HCT116 (cell line): ENCODE data around the gene SDK2. TPM values are rescaled to one million over a fixed set of nuclear protein-coding genes. Genes with fewer than 3 reads are reported as not detected.

Experiments used
- ATAC-seq: fragments of 200-7000 bp; cut with Tn5 transposase; 2 replicates; pipeline ENCODE4 v1.9.1; 2020; ENCODE audit warnings: mild to moderate bottlenecking, moderate library complexity
- BruUV-seq: library from RNA; stranded (reverse); fragments of 400-500 nt; replicated peaks from 2 replicates; lab custom pipeline; 2021; lab: Mats Ljungman, UMichigan
- CTCF ChIA-PET: fragments of 300-600 bp; sonication (Branson Sonifier 250); formaldehyde crosslinking; loops from one replicate; lab custom pipeline; 2021; ENCODE audit warnings: antibody characterized with exemption; lab: Charles Lee
- POLR2A ChIA-PET: fragments of 300-600, 350-600 bp; sonication (Branson Sonifier 250); formaldehyde crosslinking; loops from one replicate; lab custom pipeline; 2021; ENCODE audit warnings: antibody characterized with exemption; lab: Charles Lee
- RAD21 ChIA-PET, 2 experiments: fragments of 300-600 bp; sonication (Branson Sonifier 250); formaldehyde crosslinking; loops; one replicate each; lab custom pipeline; 2023; ENCODE audit warnings: low total read pairs in 2 of 2; ENCODE audit not compliant: uncharacterized antibody in 2 of 2, unreplicated experiment in 2 of 2, low non-redundant PET in 1 of 2; lab: Charles Lee
- DNase-seq: peaks from one replicate; pipeline ENCODE4 v3.0.0-alpha.2; 2010; ENCODE audit warnings: low read depth, low spot score
- H2AFZ ChIP-seq: fragments of 200-600 bp; shearing (Covaris generic), sonication (generic); 2 replicates; pipeline ENCODE4 v1.6.1; 2017; ENCODE audit warnings: low read depth, mixed run types, mixed read lengths, antibody characterized with exemption, low read length; ENCODE audit not compliant: poor library complexity, severe bottlenecking
- H3K27ac ChIP-seq: 2 replicates; pipeline ENCODE4 v1.5.1; 2012; ENCODE audit warnings: low read depth, low read length
- H3K27me3 ChIP-seq: fragments of 200-600 bp; sonication (generic); 2 replicates; pipeline ENCODE4 v1.6.1; 2016; ENCODE audit warnings: mixed run types, low read length, mixed read lengths; ENCODE audit not compliant: insufficient read depth
- H3K36me3 ChIP-seq, 2 experiments: fragments of 200-500 bp in 1 of 2; fragments of 200-600 bp in 1 of 2; sonication (Bioruptor generic) in 1 of 2; sonication (generic) in 1 of 2; 2 replicates each; pipeline versions ENCODE4 v1.5.1 to v1.6.1; 2014 to 2016; ENCODE audit warnings: low read length in 2 of 2, inconsistent platforms in 1 of 2, mixed read lengths in 1 of 2, mixed run types in 1 of 2; ENCODE audit not compliant: insufficient read depth in 2 of 2, control insufficient read depth in 1 of 2
- H3K4me1 ChIP-seq, 2 experiments: fragments of 200-600 bp in 1 of 2; sonication (generic) in 1 of 2; 2 replicates each; pipeline versions ENCODE4 v1.5.1 to v1.6.1; 2012 to 2017; ENCODE audit warnings: low read length in 2 of 2, inconsistent platforms in 1 of 2, mild to moderate bottlenecking in 1 of 2, mixed read lengths in 1 of 2, mixed run types in 1 of 2, moderate library complexity in 1 of 2; ENCODE audit not compliant: insufficient read depth in 2 of 2, control insufficient read depth in 1 of 2
- H3K4me2 ChIP-seq: fragments of 200-600 bp; sonication (generic); 2 replicates; pipeline ENCODE4 v1.6.1; 2017; ENCODE audit warnings: mixed run types, low read length, mixed read lengths
- H3K4me3 ChIP-seq, 2 experiments: fragments of 200-600 bp in 1 of 2; sonication (generic) in 1 of 2; replicated peaks in 1 of 2; 2 replicates each; pipeline ENCODE4 v1.5.1; 2011 to 2016; ENCODE audit warnings: low read length in 2 of 2, control low read depth in 1 of 2, low read depth in 1 of 2, mild to moderate bottlenecking in 1 of 2, mixed read lengths in 1 of 2, mixed run types in 1 of 2
- H3K79me2 ChIP-seq: fragments of 200-600 bp; sonication (generic); 2 replicates; pipeline ENCODE4 v1.6.1; 2017; ENCODE audit warnings: mild to moderate bottlenecking, mixed run types, low read length, moderate library complexity, mixed read lengths; ENCODE audit not compliant: insufficient read depth
- H3K9ac ChIP-seq: fragments of 200-600 bp; sonication (generic); 2 replicates; pipeline ENCODE4 v1.6.1; 2016; ENCODE audit warnings: low read length, mixed read lengths
- H3K9me2 ChIP-seq: fragments of 200-600 bp; sonication (generic), shearing (Covaris generic); 2 replicates; pipeline ENCODE4 v1.6.1; 2017; ENCODE audit warnings: mixed run types, mild to moderate bottlenecking, moderate library complexity; ENCODE audit not compliant: insufficient read depth
- H3K9me3 ChIP-seq, 2 experiments: fragments of 200-500 bp in 1 of 2; fragments of 200-600 bp in 1 of 2; sonication (Bioruptor generic) in 1 of 2; sonication (generic) in 1 of 2; 2 replicates each; pipeline ENCODE4 v1.6.1; 2014 to 2017; ENCODE audit warnings: low read length in 2 of 2, mixed read lengths in 2 of 2, inconsistent platforms in 1 of 2, low read depth in 1 of 2, mild to moderate bottlenecking in 1 of 2, mixed run types in 1 of 2, moderate library complexity in 1 of 2; ENCODE audit not compliant: control insufficient read depth in 1 of 2, insufficient read depth in 1 of 2
- H4K20me1 ChIP-seq: fragments of 200-600 bp; sonication (generic), shearing (Covaris generic); 2 replicates; pipeline ENCODE4 v1.6.1; 2017; ENCODE audit warnings: mixed run types, mild to moderate bottlenecking, moderate library complexity; ENCODE audit not compliant: insufficient read depth
- ATF3 ChIP-seq: IDR thresholded peaks from 2 replicates; pipeline ENCODE4 v1.6.1; 2012
- CBX3 ChIP-seq: IDR thresholded peaks from 2 replicates; pipeline ENCODE4 v1.6.1; 2012; ENCODE audit warnings: low read depth
- EGR1 ChIP-seq: IDR thresholded peaks from 2 replicates; pipeline ENCODE4 v1.6.1; 2012; ENCODE audit warnings: low read depth
- ELF1 ChIP-seq: IDR thresholded peaks from 2 replicates; pipeline ENCODE4 v1.6.1; 2012; ENCODE audit warnings: low read depth, borderline replicate concordance
- EZH2phosphoT487 ChIP-seq: fragments of 200-600 bp; IDR thresholded peaks from 2 replicates; pipeline ENCODE4 v1.6.1; 2018; ENCODE audit warnings: antibody characterized with exemption, borderline replicate concordance
- FOSL1 ChIP-seq: IDR thresholded peaks from 2 replicates; pipeline ENCODE4 v1.6.1; 2012; ENCODE audit warnings: low read depth
- JUND ChIP-seq: IDR thresholded peaks from 2 replicates; pipeline ENCODE4 v1.6.1; 2012
- POLR2A ChIP-seq: IDR thresholded peaks from 2 replicates; pipeline ENCODE4 v1.7.0; 2011; ENCODE audit warnings: borderline replicate concordance; ENCODE audit not compliant: insufficient read depth, insufficient read length; ENCODE audit errors: extremely low read depth
- POLR2AphosphoS5 ChIP-seq: IDR thresholded peaks from 2 replicates; pipeline ENCODE4 v1.6.1; 2011; ENCODE audit warnings: mild to moderate bottlenecking, low read depth, low read length, moderate library complexity
- RAD21 ChIP-seq: IDR thresholded peaks from 2 replicates; pipeline ENCODE4 v1.6.1; 2012; ENCODE audit warnings: low read depth, mild to moderate bottlenecking
- SRF ChIP-seq: IDR thresholded peaks from 2 replicates; pipeline ENCODE4 v1.6.1; 2012; ENCODE audit warnings: low read depth
- TCF7L2 ChIP-seq: IDR thresholded peaks from 2 replicates; pipeline ENCODE4 v1.7.0; 2011; ENCODE audit warnings: borderline replicate concordance, inconsistent platforms; ENCODE audit not compliant: insufficient read depth, insufficient read length; ENCODE audit errors: extremely low read depth
- ZBTB33 ChIP-seq: IDR thresholded peaks from 2 replicates; pipeline ENCODE4 v1.6.1; 2011; ENCODE audit warnings: mild to moderate bottlenecking, low read length, moderate library complexity; ENCODE audit not compliant: insufficient replicate concordance; ENCODE audit errors: extremely low read depth
- ZFX ChIP-seq: fragments of 450-650 bp; IDR thresholded peaks from 2 replicates; pipeline ENCODE4 v1.6.1; 2017
- ZNF274 ChIP-seq: fragments of 200-500 bp; sonication (Bioruptor generic); IDR thresholded peaks from 2 replicates; pipeline ENCODE4 v1.6.1; 2014; ENCODE audit warnings: mild to moderate bottlenecking, low read depth, low read length, inconsistent platforms
- intact Hi-C: fragments of 100-400 bp; cut with micrococcal nuclease; formaldehyde crosslinking; loops from 2 replicates; pipeline ENCODE4 v1.10.0; 2022
- total RNA-seq: library from RNA; stranded (reverse); gene quantifications from one replicate; pipeline ENCODE4 v1.2.1, GENCODE V29; 2021; ENCODE audit not compliant: unreplicated experiment
- TF ChIP-seq, protein P1 (sequence below): IDR thresholded peaks from 2 replicates; pipeline ENCODE4 v1.6.1; 2012; ENCODE audit warnings: low read depth

SDK2 gene
- total RNA-seq, 1 experiment from 2014 or later, result 0.10 TPM

GRCh38 chr17:73622381-73622780 lies 21.9 kb downstream of the SDK2 start:
- Histone ChIP-seq H3K9me2 (no peaks in the 10 kb centered on the region), H3K4me3 (no peak overlapping the region), H3K79me2 (no peaks in the 10 kb centered on the region), H3K27me3 (peaks cover 14% of the 10 kb centered on the region; the same call in 1 of the 2 replicates), H3K27ac (no peak overlapping the region), H3K9ac (no peak overlapping the region), H2AFZ (no peak overlapping the region), H3K36me3 (no peaks in the 10 kb centered on the region), H3K4me1 (no peaks in the 10 kb centered on the region), H4K20me1 (no peaks in the 10 kb centered on the region), H3K4me2 (no peak overlapping the region), H3K9me3 (no peaks in the 10 kb centered on the region)
- ATAC-seq, result no peak
- no peak for TF ChIP-seq EZH2phosphoT487
- no peak for TF ChIP-seq POLR2AphosphoS5
- TF ChIP-seq TCF7L2, result no peak
- TF ChIP-seq ELF1, result no peak
- no peak for TF ChIP-seq ATF3
- no peak for TF ChIP-seq EGR1
- TF ChIP-seq SRF, result no peak
- TF ChIP-seq JUND, result no peak
- TF ChIP-seq ZNF274, result no peak
- TF ChIP-seq FOSL1, result no peak
- ChIA-PET RAD21 (no interaction called here), CTCF (no interaction called here), POLR2A (no interaction called here)
- intact Hi-C loops, result no loop called here
- BruUV-seq, result no TSS peak
- no peak for DNase-seq

- ChIA-PET RAD21 (no interaction called here), CTCF (no interaction called here), POLR2A (no interaction called here)
- no peaks in the 10 kb centered on the region for H3K36me3 ChIP-seq
- no peak for DNase-seq
- H4K20me1 ChIP-seq, result no peaks in the 10 kb centered on the region
- H3K27ac ChIP-seq, result no peak overlapping the region
- intact Hi-C loops, result no loop called here
- peaks cover 14% of the 10 kb centered on the region; the same call in 1 of the 2 replicates for H3K27me3 ChIP-seq
- H3K4me3 ChIP-seq, result no peak overlapping the region
- BruUV-seq, result no TSS peak
- no peaks in the 10 kb centered on the region for H3K4me1 ChIP-seq
- no peak overlapping the region for H3K4me2 ChIP-seq
- H3K9ac ChIP-seq, result no peak overlapping the region
- H2AFZ ChIP-seq, result no peak overlapping the region
- no peaks in the 10 kb centered on the region for H3K9me3 ChIP-seq
- H3K79me2 ChIP-seq, result no peaks in the 10 kb centered on the region
- ATAC-seq, result no peak
- H3K9me2 ChIP-seq, result no peaks in the 10 kb centered on the region
- TF ChIP-seq POLR2A, result no peak
- TF ChIP-seq ZBTB33, result no peak
- TF ChIP-seq, protein P1, sequence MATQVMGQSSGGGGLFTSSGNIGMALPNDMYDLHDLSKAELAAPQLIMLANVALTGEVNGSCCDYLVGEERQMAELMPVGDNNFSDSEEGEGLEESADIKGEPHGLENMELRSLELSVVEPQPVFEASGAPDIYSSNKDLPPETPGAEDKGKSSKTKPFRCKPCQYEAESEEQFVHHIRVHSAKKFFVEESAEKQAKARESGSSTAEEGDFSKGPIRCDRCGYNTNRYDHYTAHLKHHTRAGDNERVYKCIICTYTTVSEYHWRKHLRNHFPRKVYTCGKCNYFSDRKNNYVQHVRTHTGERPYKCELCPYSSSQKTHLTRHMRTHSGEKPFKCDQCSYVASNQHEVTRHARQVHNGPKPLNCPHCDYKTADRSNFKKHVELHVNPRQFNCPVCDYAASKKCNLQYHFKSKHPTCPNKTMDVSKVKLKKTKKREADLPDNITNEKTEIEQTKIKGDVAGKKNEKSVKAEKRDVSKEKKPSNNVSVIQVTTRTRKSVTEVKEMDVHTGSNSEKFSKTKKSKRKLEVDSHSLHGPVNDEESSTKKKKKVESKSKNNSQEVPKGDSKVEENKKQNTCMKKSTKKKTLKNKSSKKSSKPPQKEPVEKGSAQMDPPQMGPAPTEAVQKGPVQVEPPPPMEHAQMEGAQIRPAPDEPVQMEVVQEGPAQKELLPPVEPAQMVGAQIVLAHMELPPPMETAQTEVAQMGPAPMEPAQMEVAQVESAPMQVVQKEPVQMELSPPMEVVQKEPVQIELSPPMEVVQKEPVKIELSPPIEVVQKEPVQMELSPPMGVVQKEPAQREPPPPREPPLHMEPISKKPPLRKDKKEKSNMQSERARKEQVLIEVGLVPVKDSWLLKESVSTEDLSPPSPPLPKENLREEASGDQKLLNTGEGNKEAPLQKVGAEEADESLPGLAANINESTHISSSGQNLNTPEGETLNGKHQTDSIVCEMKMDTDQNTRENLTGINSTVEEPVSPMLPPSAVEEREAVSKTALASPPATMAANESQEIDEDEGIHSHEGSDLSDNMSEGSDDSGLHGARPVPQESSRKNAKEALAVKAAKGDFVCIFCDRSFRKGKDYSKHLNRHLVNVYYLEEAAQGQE, result no peak
- no peak for TF ChIP-seq ELF1
- TF ChIP-seq ATF3, result no peak
- no peak for TF ChIP-seq EGR1
- no peak for TF ChIP-seq SRF
- no peak for TF ChIP-seq RAD21
- no peak for TF ChIP-seq ZFX
- no peak for TF ChIP-seq CBX3
- TF ChIP-seq EZH2phosphoT487, result no peak
Observed at GRCh38 chr17:73621685-73622084, 22.6 kb downstream of the SDK2 start.
